ENCODE data around the gene CDRT15.
"Not testable (repeated sequence)": the region's sequence is repeated elsewhere in the genome, so short reads cannot be mapped to it uniquely, and the experiment has no call there.

The CDRT15 gene

GRCh38 chr17:14236762-14237161 lies at the start of gene CDRT15:
Gene CDRT15 (minus strand): TSS chr17:14236862. CDS start chr17:14236833, 29 bp downstream.
- H3K4me3 ChIP-seq; H3K9me3 ChIP-seq (ENCODE audit: low read depth, low read length); DNase-seq (ENCODE audit: low read depth, low spot score); H3K9ac ChIP-seq (ENCODE audit: insufficient read length); H3K27ac ChIP-seq; H3K36me3 ChIP-seq (ENCODE audit: insufficient read depth, low read length): not testable (repeated sequence)

- Histone ChIP-seq H3K36me3 (ENCODE audit: insufficient read depth, low read length) (no peaks in the 10 kb centered on the region), H3K9me3 (ENCODE audit: low read depth, low read length) (no peaks in the 10 kb centered on the region), H3K4me3 (no peak overlapping the region), H3K9ac (ENCODE audit: insufficient read length) (no peak overlapping the region), H3K27ac (no peak overlapping the region)
- no peak for TF ChIP-seq EZH2 (IDR thresholded peaks at IDR 0.05)
- DNase-seq (ENCODE audit: low read depth, low spot score), result no peak
These were observed 46.1 kb upstream of the CDRT15 start for GRCh38 chr17:14282726-14283125.

GRCh38 chr17:14281530-14281929 lies 44.9 kb upstream of the CDRT15 start:
- Histone ChIP-seq H3K4me3 (no peak overlapping the region), H3K27ac (no peak overlapping the region), H3K9ac (ENCODE audit: insufficient read length) (no peak overlapping the region), H3K36me3 (ENCODE audit: insufficient read depth, low read length) (no peaks in the 10 kb centered on the region), H3K9me3 (ENCODE audit: low read depth, low read length) (no peaks in the 10 kb centered on the region)
- TF ChIP-seq FOXP2 (optimal IDR thresholded peaks at IDR 0.05; ENCODE audit: control extremely low read depth, extremely low read length, insufficient read depth), result no peak
- TF ChIP-seq EZH2 (IDR thresholded peaks at IDR 0.05), result no peak
- TF ChIP-seq POLR2AphosphoS5 (IDR thresholded peaks at IDR 0.05; ENCODE audit: borderline replicate concordance, low read depth, low read length), result no peak
- DNase-seq (ENCODE audit: low read depth, low spot score), result no peak

GRCh38 chr17:14276535-14277250 lies 40.0 kb upstream of the CDRT15 start:
- Histone ChIP-seq H3K4me3 (no peak overlapping the region), H3K9ac (ENCODE audit: insufficient read length) (no peak overlapping the region), H3K27ac (no peak overlapping the region), H3K36me3 (ENCODE audit: insufficient read depth, low read length) (no peaks in the 10 kb centered on the region), H3K9me3 (ENCODE audit: low read depth, low read length) (no peaks in the 10 kb centered on the region)
- TF ChIP-seq FOXP2 (optimal IDR thresholded peaks at IDR 0.05; ENCODE audit: control extremely low read depth, extremely low read length, insufficient read depth) (no peak), EZH2 (IDR thresholded peaks at IDR 0.05) (no peak), POLR2AphosphoS5 (IDR thresholded peaks at IDR 0.05; ENCODE audit: borderline replicate concordance, low read depth, low read length) (no peak)
- no peak for DNase-seq (ENCODE audit: low read depth, low spot score)

- no peak for DNase-seq (ENCODE audit: low read depth, low spot score)
These were observed 33.8 kb upstream of the CDRT15 start for GRCh38 chr17:14270508-14270907.

GRCh38 chr17:14269473-14269872 lies 32.8 kb upstream of the CDRT15 start:
- H3K9me3 ChIP-seq (ENCODE audit: low read depth, low read length), result no peaks in the 10 kb centered on the region
- DNase-seq (ENCODE audit: low read depth, low spot score), result no peak
- no peaks in the 10 kb centered on the region for H3K36me3 ChIP-seq (ENCODE audit: insufficient read depth, low read length)
- H3K9ac ChIP-seq (ENCODE audit: insufficient read length), result no peak overlapping the region
- TF ChIP-seq POLR2AphosphoS5 (IDR thresholded peaks at IDR 0.05; ENCODE audit: borderline replicate concordance, low read depth, low read length), result no peak
- no peak overlapping the region for H3K27ac ChIP-seq
- H3K4me3 ChIP-seq, result no peak overlapping the region

More at GRCh38 chr17:14270508-14270907, 33.8 kb upstream of the CDRT15 start:
- Histone ChIP-seq H3K36me3 (ENCODE audit: insufficient read depth, low read length) (no peaks in the 10 kb centered on the region), H3K9me3 (ENCODE audit: low read depth, low read length) (no peaks in the 10 kb centered on the region), H3K27ac (no peak overlapping the region), H3K9ac (ENCODE audit: insufficient read length) (no peak overlapping the region), H3K4me3 (no peak overlapping the region)
- TF ChIP-seq POLR2AphosphoS5 (IDR thresholded peaks at IDR 0.05; ENCODE audit: borderline replicate concordance, low read depth, low read length) (no peak), EZH2 (IDR thresholded peaks at IDR 0.05) (no peak), FOXP2 (optimal IDR thresholded peaks at IDR 0.05; ENCODE audit: control extremely low read depth, extremely low read length, insufficient read depth) (no peak)

- Histone ChIP-seq H3K36me3 (ENCODE audit: insufficient read depth, low read length) (no peaks in the 10 kb centered on the region), H3K9ac (ENCODE audit: insufficient read length) (no peak overlapping the region), H3K9me3 (ENCODE audit: low read depth, low read length) (no peaks in the 10 kb centered on the region), H3K27ac (no peak overlapping the region), H3K4me3 (no peak overlapping the region)
- TF ChIP-seq FOXP2 (optimal IDR thresholded peaks at IDR 0.05; ENCODE audit: control extremely low read depth, extremely low read length, insufficient read depth), result no peak
- no peak for TF ChIP-seq POLR2AphosphoS5 (IDR thresholded peaks at IDR 0.05; ENCODE audit: borderline replicate concordance, low read depth, low read length)
- no peak for TF ChIP-seq EZH2 (IDR thresholded peaks at IDR 0.05)
- no peak for DNase-seq (ENCODE audit: low read depth, low spot score)
These were observed 31.6 kb upstream of the CDRT15 start for GRCh38 chr17:14268264-14268663.

- H3K9ac ChIP-seq (ENCODE audit: insufficient read length), result no peak overlapping the region
- DNase-seq (ENCODE audit: low read depth, low spot score), result no peak
- H3K36me3 ChIP-seq (ENCODE audit: insufficient read depth, low read length), result no peaks in the 10 kb centered on the region
- H3K9me3 ChIP-seq (ENCODE audit: low read depth, low read length), result no peaks in the 10 kb centered on the region
- no peak overlapping the region for H3K27ac ChIP-seq
- TF ChIP-seq EZH2 (IDR thresholded peaks at IDR 0.05) (no peak), FOXP2 (optimal IDR thresholded peaks at IDR 0.05; ENCODE audit: control extremely low read depth, extremely low read length, insufficient read depth) (no peak), POLR2AphosphoS5 (IDR thresholded peaks at IDR 0.05; ENCODE audit: borderline replicate concordance, low read depth, low read length) (no peak)
- H3K4me3 ChIP-seq, result no peak overlapping the region
These were observed 24.7 kb upstream of the CDRT15 start for GRCh38 chr17:14261406-14261805.

GRCh38 chr17:14245629-14246028 lies 9.0 kb upstream of the CDRT15 start:
- Histone ChIP-seq H3K36me3 (ENCODE audit: insufficient read depth, low read length) (no peaks in the 10 kb centered on the region), H3K4me3 (no peak overlapping the region), H3K9me3 (ENCODE audit: low read depth, low read length) (no peaks in the 10 kb centered on the region), H3K9ac (ENCODE audit: insufficient read length) (no peak overlapping the region), H3K27ac (no peak overlapping the region)
- TF ChIP-seq FOXP2 (optimal IDR thresholded peaks at IDR 0.05; ENCODE audit: control extremely low read depth, extremely low read length, insufficient read depth) (no peak), POLR2AphosphoS5 (IDR thresholded peaks at IDR 0.05; ENCODE audit: borderline replicate concordance, low read depth, low read length) (no peak), EZH2 (IDR thresholded peaks at IDR 0.05) (no peak)
- DNase-seq (ENCODE audit: low read depth, low spot score), result no peak

Measured in SK-N-MC (cell line).